NCI-H524 treated with DMSO at 0.1 percent for 48 hours (cell line): ENCODE data around the gene ITLN2.
"Not testable (repeated sequence)": the region's sequence is repeated elsewhere in the genome, so short reads cannot be mapped to it uniquely, and the experiment has no call there.

Experiments
- DNase-seq: peaks from one replicate; lab custom pipeline; 2025; lab: John Stamatoyannopoulos, UW

ITLN2 gene

DNA sequence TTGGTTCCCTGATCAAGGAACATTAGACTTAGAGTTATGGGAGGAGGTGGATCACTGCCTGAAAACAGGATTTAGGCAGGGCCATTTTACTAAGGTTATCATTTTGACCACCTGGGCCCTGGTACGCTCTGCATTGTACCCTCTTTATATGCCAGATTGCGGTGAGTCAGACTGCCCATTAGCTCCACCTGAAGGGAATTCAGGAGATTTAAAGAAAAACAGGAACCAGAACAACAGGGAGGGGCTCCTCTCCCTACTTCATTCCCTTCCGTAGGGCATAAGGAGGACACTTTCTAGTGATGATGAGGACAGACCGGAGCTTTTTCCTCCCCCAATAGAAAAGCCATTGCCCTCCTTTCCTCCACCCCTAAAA, 49.0 kb downstream of the ITLN2 start:
- no peak for DNase-seq

DNA sequence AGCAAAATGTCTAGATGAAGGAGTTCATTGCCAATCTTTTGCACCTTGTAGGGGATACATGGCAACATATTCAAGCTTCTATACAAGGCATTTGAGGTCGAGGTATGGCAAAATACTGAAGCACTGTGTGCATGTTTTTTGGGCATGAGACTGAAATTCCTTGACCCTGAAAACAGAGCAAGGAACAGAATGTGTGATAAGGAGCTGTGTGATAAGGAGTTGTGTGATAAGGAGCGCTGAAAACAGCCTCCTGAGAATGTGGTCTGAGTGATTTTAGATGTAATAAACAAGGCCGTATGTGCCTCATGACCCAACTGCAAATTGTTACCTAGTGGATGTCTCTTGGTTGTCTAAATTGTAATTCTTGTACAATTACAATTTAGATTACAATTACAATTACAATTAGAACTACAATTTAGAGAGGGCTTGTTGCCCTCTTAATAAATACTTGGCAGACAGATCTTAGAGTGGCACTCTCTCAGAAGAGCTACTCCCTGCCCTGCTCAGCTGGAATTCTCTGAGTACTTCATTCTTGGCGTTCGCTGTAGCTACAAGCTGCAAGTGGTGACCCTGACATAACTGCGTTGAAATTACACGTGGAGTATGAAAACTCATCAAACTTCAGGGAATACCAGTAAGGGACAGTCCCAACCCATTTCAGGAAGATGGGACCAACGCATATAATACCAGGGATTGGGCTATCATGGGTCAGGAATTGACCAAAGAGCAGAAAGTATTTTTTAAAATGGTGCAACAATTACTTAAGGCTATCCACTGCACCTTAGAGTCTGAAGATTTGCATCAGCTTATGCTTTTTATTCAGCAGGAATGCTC, 49.6 kb downstream of the ITLN2 start:
- no peak for DNase-seq

DNA sequence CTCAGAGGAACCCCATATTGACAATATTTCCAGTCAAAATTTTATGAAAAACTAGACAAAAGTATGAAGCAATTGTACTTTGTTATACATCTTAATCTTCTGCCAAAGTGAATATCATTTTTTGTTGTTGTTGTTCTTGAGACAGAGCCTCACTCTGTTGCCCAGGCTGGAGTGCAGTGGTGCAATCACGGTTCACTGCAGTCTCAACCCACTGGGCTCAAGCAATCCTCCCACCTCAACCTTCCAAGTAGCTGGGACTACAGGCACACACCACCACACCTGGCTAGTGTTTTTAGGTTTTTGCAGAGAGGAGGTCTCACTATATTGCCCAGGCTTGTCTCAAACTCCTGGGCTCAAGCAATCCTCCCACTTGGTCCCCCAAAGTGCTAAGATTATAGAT, 52.4 kb downstream of the ITLN2 start:
- not testable (repeated sequence) for DNase-seq

DNA sequence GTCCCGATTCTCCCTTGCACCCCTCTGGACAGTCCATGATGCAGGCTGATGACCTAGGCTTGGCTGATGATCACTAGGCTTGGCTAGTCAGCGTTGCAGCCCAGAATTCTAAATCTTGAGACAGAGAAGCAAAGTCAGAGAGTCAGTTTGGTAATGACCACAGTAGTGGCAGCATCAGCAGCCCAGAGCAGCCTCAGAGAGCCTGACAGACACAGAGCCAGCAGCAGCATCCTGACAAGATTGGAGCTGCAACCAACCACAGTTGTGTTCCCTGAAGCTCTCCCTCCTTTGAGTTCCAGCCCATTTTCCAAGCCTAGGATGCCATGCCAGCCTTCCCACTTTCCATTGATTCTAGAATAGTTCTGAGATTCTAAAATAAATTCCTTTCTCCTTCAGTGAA, 52.8 kb downstream of the ITLN2 start:
- no peak for DNase-seq

- not testable (repeated sequence) for DNase-seq
Measured at GRCh38 chr1:160900683-160901082, 53.9 kb downstream of the ITLN2 start.
